ENCODE measurements around the gene HMOX1. TPM values are rescaled to one million over a fixed set of nuclear protein-coding genes. Genes with fewer than 3 reads are reported as not detected.

HMOX1 gene
- total RNA-seq, 1 experiment from 2014 or later: 12.1 TPM

GRCh38 chr22:35373781-35374180 is 7.1 kb upstream of the HMOX1 start:
- Mint-ChIP-seq H3K27ac (peak overlapping the region; percentile 27), H3K4me3 (no peak overlapping the region), H3K27me3 (ENCODE audit: low read depth) (peaks cover 4% of the 10 kb centered on the region; the same call in 1 of the 2 replicates), H3K4me1 (peaks cover 62% of the 10 kb centered on the region), H3K9me3 (no peaks in the 10 kb centered on the region), H3K36me3 (no peaks in the 10 kb centered on the region)
- no peak for TF ChIP-seq NFATC4 (CRISPR knock-in tag; IDR thresholded peaks at IDR 0.05)
- TF ChIP-seq CREM (CRISPR knock-in tag; IDR thresholded peaks at IDR 0.05): no peak
- TF ChIP-seq IRF2 (CRISPR knock-in tag; IDR thresholded peaks at IDR 0.05; ENCODE audit: borderline replicate concordance, low read depth): no peak
- TF ChIP-seq, protein P1, sequence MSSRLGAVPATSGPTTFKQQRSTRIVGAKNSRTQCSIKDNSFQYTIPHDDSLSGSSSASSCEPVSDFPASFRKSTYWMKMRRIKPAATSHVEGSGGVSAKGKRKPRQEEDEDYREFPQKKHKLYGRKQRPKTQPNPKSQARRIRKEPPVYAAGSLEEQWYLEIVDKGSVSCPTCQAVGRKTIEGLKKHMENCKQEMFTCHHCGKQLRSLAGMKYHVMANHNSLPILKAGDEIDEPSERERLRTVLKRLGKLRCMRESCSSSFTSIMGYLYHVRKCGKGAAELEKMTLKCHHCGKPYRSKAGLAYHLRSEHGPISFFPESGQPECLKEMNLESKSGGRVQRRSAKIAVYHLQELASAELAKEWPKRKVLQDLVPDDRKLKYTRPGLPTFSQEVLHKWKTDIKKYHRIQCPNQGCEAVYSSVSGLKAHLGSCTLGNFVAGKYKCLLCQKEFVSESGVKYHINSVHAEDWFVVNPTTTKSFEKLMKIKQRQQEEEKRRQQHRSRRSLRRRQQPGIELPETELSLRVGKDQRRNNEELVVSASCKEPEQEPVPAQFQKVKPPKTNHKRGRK (CRISPR knock-in tag; IDR thresholded peaks at IDR 0.05; ENCODE audit: borderline replicate concordance): no peak
- no peak for TF ChIP-seq SP1 (CRISPR knock-in tag; conservative IDR thresholded peaks at IDR 0.05)
- TF ChIP-seq E2F1 (CRISPR knock-in tag; IDR thresholded peaks at IDR 0.05): no peak
- TF ChIP-seq, protein P2, sequence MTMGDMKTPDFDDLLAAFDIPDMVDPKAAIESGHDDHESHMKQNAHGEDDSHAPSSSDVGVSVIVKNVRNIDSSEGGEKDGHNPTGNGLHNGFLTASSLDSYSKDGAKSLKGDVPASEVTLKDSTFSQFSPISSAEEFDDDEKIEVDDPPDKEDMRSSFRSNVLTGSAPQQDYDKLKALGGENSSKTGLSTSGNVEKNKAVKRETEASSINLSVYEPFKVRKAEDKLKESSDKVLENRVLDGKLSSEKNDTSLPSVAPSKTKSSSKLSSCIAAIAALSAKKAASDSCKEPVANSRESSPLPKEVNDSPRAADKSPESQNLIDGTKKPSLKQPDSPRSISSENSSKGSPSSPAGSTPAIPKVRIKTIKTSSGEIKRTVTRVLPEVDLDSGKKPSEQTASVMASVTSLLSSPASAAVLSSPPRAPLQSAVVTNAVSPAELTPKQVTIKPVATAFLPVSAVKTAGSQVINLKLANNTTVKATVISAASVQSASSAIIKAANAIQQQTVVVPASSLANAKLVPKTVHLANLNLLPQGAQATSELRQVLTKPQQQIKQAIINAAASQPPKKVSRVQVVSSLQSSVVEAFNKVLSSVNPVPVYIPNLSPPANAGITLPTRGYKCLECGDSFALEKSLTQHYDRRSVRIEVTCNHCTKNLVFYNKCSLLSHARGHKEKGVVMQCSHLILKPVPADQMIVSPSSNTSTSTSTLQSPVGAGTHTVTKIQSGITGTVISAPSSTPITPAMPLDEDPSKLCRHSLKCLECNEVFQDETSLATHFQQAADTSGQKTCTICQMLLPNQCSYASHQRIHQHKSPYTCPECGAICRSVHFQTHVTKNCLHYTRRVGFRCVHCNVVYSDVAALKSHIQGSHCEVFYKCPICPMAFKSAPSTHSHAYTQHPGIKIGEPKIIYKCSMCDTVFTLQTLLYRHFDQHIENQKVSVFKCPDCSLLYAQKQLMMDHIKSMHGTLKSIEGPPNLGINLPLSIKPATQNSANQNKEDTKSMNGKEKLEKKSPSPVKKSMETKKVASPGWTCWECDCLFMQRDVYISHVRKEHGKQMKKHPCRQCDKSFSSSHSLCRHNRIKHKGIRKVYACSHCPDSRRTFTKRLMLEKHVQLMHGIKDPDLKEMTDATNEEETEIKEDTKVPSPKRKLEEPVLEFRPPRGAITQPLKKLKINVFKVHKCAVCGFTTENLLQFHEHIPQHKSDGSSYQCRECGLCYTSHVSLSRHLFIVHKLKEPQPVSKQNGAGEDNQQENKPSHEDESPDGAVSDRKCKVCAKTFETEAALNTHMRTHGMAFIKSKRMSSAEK (CRISPR knock-in tag; IDR thresholded peaks at IDR 0.05; ENCODE audit: borderline replicate concordance): no peak
- TF ChIP-seq ZNF263 (CRISPR knock-in tag; IDR thresholded peaks at IDR 0.05; ENCODE audit: low read depth): no peak
- TF ChIP-seq, protein P3, sequence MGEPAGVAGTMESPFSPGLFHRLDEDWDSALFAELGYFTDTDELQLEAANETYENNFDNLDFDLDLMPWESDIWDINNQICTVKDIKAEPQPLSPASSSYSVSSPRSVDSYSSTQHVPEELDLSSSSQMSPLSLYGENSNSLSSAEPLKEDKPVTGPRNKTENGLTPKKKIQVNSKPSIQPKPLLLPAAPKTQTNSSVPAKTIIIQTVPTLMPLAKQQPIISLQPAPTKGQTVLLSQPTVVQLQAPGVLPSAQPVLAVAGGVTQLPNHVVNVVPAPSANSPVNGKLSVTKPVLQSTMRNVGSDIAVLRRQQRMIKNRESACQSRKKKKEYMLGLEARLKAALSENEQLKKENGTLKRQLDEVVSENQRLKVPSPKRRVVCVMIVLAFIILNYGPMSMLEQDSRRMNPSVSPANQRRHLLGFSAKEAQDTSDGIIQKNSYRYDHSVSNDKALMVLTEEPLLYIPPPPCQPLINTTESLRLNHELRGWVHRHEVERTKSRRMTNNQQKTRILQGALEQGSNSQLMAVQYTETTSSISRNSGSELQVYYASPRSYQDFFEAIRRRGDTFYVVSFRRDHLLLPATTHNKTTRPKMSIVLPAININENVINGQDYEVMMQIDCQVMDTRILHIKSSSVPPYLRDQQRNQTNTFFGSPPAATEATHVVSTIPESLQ (CRISPR knock-in tag; IDR thresholded peaks at IDR 0.05): no peak
- TF ChIP-seq, protein P4, sequence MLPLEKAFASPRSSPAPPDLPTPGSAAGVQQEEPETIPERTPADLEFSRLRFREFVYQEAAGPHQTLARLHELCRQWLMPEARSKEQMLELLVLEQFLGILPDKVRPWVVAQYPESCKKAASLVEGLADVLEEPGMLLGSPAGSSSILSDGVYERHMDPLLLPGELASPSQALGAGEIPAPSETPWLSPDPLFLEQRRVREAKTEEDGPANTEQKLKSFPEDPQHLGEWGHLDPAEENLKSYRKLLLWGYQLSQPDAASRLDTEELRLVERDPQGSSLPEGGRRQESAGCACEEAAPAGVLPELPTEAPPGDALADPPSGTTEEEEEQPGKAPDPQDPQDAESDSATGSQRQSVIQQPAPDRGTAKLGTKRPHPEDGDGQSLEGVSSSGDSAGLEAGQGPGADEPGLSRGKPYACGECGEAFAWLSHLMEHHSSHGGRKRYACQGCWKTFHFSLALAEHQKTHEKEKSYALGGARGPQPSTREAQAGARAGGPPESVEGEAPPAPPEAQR (CRISPR knock-in tag; IDR thresholded peaks at IDR 0.05): no peak
- TF ChIP-seq, protein P5, sequence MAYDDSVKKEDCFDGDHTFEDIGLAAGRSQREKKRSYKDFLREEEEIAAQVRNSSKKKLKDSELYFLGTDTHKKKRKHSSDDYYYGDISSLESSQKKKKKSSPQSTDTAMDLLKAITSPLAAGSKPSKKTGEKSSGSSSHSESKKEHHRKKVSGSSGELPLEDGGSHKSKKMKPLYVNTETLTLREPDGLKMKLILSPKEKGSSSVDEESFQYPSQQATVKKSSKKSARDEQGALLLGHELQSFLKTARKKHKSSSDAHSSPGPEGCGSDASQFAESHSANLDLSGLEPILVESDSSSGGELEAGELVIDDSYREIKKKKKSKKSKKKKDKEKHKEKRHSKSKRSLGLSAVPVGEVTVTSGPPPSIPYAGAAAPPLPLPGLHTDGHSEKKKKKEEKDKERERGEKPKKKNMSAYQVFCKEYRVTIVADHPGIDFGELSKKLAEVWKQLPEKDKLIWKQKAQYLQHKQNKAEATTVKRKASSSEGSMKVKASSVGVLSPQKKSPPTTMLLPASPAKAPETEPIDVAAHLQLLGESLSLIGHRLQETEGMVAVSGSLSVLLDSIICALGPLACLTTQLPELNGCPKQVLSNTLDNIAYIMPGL (CRISPR knock-in tag; IDR thresholded peaks at IDR 0.05): no peak
- no peak for TF ChIP-seq CDX4 (CRISPR knock-in tag; IDR thresholded peaks at IDR 0.05; ENCODE audit: borderline replicate concordance)
- TF ChIP-seq IRF1 (CRISPR knock-in tag; IDR thresholded peaks at IDR 0.05): no peak
- TF ChIP-seq GRHL2 (CRISPR knock-in tag; IDR thresholded peaks at IDR 0.05; ENCODE audit: insufficient replicate concordance, severe bottlenecking): no peak
- TF ChIP-seq ZNF317 (CRISPR knock-in tag; IDR thresholded peaks at IDR 0.05; ENCODE audit: borderline replicate concordance, low read depth): no peak
- no peak for TF ChIP-seq EMX1 (CRISPR knock-in tag; IDR thresholded peaks at IDR 0.05)
- TF ChIP-seq ZNF121 (CRISPR knock-in tag; IDR thresholded peaks at IDR 0.05): no peak
- TF ChIP-seq TCF7 (CRISPR knock-in tag; IDR thresholded peaks at IDR 0.05; ENCODE audit: low read depth): no peak
- TF ChIP-seq JAZF1 (CRISPR knock-in tag; IDR thresholded peaks at IDR 0.05): no peak
- ATAC-seq: no peak
- no peak for DNase-seq (ENCODE audit: low spot score)
- CTCF ChIA-PET: no interaction called here
- POLR2A ChIA-PET: no interaction called here

All from WTC11 (cell line).